Keratinocyte (primary cell): ENCODE results near the gene CACNA2D1.

ENCODE experiments used
- EZH2 ChIP-seq: IDR thresholded peaks from one replicate; pipeline ENCODE4 v1.6.1; 2012; ENCODE audit warnings: inconsistent platforms, mild to moderate bottlenecking, low read length, moderate library complexity
- TF ChIP-seq, protein P1 (sequence below), 3 experiments: IDR thresholded peaks in 1 of 3; conservative IDR thresholded peaks in 1 of 3; optimal IDR thresholded peaks in 1 of 3; 2 replicates in 2 of 3; 3 replicates in 1 of 3; pipeline versions ENCODE3 to v1.5.1; 2011; ENCODE audit warnings: low read length in 3 of 3, mild to moderate bottlenecking in 3 of 3, moderate library complexity in 2 of 3, control low read depth in 1 of 3, inconsistent platforms in 1 of 3; ENCODE audit not compliant: insufficient read depth in 2 of 3; ENCODE audit errors: extremely low read depth in 1 of 3

- TF ChIP-seq, protein P1, sequence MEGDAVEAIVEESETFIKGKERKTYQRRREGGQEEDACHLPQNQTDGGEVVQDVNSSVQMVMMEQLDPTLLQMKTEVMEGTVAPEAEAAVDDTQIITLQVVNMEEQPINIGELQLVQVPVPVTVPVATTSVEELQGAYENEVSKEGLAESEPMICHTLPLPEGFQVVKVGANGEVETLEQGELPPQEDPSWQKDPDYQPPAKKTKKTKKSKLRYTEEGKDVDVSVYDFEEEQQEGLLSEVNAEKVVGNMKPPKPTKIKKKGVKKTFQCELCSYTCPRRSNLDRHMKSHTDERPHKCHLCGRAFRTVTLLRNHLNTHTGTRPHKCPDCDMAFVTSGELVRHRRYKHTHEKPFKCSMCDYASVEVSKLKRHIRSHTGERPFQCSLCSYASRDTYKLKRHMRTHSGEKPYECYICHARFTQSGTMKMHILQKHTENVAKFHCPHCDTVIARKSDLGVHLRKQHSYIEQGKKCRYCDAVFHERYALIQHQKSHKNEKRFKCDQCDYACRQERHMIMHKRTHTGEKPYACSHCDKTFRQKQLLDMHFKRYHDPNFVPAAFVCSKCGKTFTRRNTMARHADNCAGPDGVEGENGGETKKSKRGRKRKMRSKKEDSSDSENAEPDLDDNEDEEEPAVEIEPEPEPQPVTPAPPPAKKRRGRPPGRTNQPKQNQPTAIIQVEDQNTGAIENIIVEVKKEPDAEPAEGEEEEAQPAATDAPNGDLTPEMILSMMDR (optimal IDR thresholded peaks at IDR 0.05 in 1 of 3, IDR thresholded peaks at IDR 0.05 in 1 of 3, conservative IDR thresholded peaks at IDR 0.05 in 1 of 3; ENCODE audit: extremely low read depth in 1 of 3, insufficient read depth in 2 of 3, low read length in 3 of 3): no peak
- TF ChIP-seq EZH2: no peak
These were observed 48.4 kb downstream of the CACNA2D1 start for GRCh38 chr7:82395147-82395546.
